ENCODE data around the gene SCN1A. TPM values are rescaled to one million over a fixed set of nuclear protein-coding genes. Genes with fewer than 3 reads are reported as not detected.

The SCN1A gene
- total and polyA plus RNA-seq, 2 of the 13 experiments (the other 11 are each of a cell fraction or from before 2014, with no cell fraction given) = 19.9 to 39.4 TPM

DNA sequence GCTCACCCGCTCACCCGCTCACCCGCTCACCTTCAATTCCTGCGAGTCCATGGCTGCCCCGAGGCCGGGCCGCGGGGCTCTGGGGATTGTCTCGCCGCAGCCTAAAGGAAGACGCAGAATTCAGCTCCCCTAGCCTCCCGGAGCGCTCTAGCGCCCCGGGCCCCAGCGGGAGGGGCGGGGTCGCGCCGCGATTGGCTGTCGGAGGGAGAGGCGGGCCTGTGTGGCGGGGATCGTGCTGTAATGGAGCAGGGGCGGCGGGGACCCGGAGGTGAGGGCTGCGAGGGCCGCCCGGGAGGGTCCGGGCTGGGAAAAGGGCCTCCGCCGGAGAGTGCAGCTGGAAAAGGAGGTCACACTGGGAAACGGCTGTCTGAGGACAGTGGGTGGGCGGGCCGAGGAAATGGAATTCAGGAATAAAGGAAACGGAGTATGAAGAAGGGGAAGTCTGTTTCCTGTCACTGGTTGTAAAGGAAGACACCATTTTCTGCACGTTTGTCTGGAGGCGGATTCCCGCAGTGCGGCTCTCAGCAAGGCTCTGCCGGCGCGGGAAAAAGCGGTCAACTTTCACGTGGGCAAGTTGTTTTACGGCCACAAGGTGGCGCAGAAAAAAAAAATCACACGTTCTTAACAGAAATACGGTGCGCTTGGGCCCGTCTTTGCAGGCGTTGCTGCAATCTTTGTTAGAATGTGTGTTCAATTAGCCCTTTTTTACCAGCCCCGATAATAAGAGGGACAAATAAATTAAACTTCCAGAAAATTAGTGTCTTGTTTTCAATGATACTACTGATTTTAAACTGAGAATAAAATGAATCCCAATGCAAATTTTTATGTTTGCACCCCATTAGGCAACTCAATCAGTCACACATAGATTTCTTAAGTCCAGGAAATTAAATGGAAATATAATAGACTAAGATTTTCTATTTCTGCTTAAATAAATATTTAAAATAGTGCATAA is 173.9 kb downstream of the SCN1A start, which contains the start of gene TTC21B (continued):
- TF ChIP-seq CAMTA2 (CRISPR knock-in tag; IDR thresholded peaks at IDR 0.05; ENCODE audit: borderline replicate concordance) = 0 out of 2 replicates have a peak, but pooled peaks have one; percentile 51
- TF ChIP-seq ZFP82 (CRISPR knock-in tag; IDR thresholded peaks at IDR 0.05; ENCODE audit: borderline replicate concordance) = no peak
- peak; percentile 70; the same call in 1 of the 2 replicates for TF ChIP-seq ZNF780A (CRISPR knock-in tag; IDR thresholded peaks at IDR 0.05)
- peak; percentile 87 for TF ChIP-seq RAD21 (CRISPR knock-in tag; IDR thresholded peaks at IDR 0.05)
- TF ChIP-seq, protein P1, sequence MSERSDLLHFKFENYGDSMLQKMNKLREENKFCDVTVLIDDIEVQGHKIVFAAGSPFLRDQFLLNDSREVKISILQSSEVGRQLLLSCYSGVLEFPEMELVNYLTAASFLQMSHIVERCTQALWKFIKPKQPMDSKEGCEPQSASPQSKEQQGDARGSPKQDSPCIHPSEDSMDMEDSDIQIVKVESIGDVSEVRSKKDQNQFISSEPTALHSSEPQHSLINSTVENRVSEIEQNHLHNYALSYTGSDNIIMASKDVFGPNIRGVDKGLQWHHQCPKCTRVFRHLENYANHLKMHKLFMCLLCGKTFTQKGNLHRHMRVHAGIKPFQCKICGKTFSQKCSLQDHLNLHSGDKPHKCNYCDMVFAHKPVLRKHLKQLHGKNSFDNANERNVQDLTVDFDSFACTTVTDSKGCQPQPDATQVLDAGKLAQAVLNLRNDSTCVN (CRISPR knock-in tag; IDR thresholded peaks at IDR 0.05; ENCODE audit: borderline replicate concordance) = peak; percentile 44
- TF ChIP-seq, protein P2, sequence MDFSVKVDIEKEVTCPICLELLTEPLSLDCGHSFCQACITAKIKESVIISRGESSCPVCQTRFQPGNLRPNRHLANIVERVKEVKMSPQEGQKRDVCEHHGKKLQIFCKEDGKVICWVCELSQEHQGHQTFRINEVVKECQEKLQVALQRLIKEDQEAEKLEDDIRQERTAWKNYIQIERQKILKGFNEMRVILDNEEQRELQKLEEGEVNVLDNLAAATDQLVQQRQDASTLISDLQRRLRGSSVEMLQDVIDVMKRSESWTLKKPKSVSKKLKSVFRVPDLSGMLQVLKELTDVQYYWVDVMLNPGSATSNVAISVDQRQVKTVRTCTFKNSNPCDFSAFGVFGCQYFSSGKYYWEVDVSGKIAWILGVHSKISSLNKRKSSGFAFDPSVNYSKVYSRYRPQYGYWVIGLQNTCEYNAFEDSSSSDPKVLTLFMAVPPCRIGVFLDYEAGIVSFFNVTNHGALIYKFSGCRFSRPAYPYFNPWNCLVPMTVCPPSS (IDR thresholded peaks at IDR 0.05) = no peak
- TF ChIP-seq, protein P3, sequence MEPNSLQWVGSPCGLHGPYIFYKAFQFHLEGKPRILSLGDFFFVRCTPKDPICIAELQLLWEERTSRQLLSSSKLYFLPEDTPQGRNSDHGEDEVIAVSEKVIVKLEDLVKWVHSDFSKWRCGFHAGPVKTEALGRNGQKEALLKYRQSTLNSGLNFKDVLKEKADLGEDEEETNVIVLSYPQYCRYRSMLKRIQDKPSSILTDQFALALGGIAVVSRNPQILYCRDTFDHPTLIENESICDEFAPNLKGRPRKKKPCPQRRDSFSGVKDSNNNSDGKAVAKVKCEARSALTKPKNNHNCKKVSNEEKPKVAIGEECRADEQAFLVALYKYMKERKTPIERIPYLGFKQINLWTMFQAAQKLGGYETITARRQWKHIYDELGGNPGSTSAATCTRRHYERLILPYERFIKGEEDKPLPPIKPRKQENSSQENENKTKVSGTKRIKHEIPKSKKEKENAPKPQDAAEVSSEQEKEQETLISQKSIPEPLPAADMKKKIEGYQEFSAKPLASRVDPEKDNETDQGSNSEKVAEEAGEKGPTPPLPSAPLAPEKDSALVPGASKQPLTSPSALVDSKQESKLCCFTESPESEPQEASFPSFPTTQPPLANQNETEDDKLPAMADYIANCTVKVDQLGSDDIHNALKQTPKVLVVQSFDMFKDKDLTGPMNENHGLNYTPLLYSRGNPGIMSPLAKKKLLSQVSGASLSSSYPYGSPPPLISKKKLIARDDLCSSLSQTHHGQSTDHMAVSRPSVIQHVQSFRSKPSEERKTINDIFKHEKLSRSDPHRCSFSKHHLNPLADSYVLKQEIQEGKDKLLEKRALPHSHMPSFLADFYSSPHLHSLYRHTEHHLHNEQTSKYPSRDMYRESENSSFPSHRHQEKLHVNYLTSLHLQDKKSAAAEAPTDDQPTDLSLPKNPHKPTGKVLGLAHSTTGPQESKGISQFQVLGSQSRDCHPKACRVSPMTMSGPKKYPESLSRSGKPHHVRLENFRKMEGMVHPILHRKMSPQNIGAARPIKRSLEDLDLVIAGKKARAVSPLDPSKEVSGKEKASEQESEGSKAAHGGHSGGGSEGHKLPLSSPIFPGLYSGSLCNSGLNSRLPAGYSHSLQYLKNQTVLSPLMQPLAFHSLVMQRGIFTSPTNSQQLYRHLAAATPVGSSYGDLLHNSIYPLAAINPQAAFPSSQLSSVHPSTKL (CRISPR knock-in tag; IDR thresholded peaks at IDR 0.05) = peak; percentile 86
- TF ChIP-seq, protein P4, sequence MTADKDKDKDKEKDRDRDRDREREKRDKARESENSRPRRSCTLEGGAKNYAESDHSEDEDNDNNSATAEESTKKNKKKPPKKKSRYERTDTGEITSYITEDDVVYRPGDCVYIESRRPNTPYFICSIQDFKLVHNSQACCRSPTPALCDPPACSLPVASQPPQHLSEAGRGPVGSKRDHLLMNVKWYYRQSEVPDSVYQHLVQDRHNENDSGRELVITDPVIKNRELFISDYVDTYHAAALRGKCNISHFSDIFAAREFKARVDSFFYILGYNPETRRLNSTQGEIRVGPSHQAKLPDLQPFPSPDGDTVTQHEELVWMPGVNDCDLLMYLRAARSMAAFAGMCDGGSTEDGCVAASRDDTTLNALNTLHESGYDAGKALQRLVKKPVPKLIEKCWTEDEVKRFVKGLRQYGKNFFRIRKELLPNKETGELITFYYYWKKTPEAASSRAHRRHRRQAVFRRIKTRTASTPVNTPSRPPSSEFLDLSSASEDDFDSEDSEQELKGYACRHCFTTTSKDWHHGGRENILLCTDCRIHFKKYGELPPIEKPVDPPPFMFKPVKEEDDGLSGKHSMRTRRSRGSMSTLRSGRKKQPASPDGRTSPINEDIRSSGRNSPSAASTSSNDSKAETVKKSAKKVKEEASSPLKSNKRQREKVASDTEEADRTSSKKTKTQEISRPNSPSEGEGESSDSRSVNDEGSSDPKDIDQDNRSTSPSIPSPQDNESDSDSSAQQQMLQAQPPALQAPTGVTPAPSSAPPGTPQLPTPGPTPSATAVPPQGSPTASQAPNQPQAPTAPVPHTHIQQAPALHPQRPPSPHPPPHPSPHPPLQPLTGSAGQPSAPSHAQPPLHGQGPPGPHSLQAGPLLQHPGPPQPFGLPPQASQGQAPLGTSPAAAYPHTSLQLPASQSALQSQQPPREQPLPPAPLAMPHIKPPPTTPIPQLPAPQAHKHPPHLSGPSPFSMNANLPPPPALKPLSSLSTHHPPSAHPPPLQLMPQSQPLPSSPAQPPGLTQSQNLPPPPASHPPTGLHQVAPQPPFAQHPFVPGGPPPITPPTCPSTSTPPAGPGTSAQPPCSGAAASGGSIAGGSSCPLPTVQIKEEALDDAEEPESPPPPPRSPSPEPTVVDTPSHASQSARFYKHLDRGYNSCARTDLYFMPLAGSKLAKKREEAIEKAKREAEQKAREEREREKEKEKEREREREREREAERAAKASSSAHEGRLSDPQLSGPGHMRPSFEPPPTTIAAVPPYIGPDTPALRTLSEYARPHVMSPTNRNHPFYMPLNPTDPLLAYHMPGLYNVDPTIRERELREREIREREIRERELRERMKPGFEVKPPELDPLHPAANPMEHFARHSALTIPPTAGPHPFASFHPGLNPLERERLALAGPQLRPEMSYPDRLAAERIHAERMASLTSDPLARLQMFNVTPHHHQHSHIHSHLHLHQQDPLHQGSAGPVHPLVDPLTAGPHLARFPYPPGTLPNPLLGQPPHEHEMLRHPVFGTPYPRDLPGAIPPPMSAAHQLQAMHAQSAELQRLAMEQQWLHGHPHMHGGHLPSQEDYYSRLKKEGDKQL (CRISPR knock-in tag; IDR thresholded peaks at IDR 0.05; ENCODE audit: low read depth) = no peak
- TF ChIP-seq RFX1 (IDR thresholded peaks at IDR 0.05) = no peak
- 0 out of 2 replicates have a peak, but pooled peaks have one; percentile 59 for TF ChIP-seq ATRX (CRISPR knock-in tag; IDR thresholded peaks at IDR 0.05; ENCODE audit: borderline replicate concordance)
- TF ChIP-seq KAT8 (CRISPR knock-in tag; IDR thresholded peaks at IDR 0.05) = peak; percentile 90
